Upper lobe of left lung (tissue), 4 donors: ENCODE data around the gene GOLIM4.

ENCODE experiments used
- CTCF ChIP-seq, 6 experiments: fragments of 450-650 bp in 4 of 6; fragments of 200-600 bp in 2 of 6; sonication (generic) in 2 of 6; IDR thresholded peaks; one replicate each; pipeline ENCODE4 v1.5.1; 2016 to 2019; ENCODE audit warnings: antibody characterized with exemption in 6 of 6
- EP300 ChIP-seq, 4 donors: sonication (generic); formaldehyde crosslinking; IDR thresholded peaks; one replicate each; pipeline ENCODE4 v1.5.1; 2017; ENCODE audit warnings: antibody characterized with exemption in 4 of 4, control low read depth in 2 of 4
- POLR2A ChIP-seq, 4 donors: fragments of 450-650 bp; IDR thresholded peaks; one replicate each; pipeline ENCODE4 v1.5.1; 2016 to 2017; ENCODE audit warnings: antibody characterized with exemption in 4 of 4, mild to moderate bottlenecking in 2 of 4

- TF ChIP-seq CTCF (IDR thresholded peaks at IDR 0.05) (no peak), EP300 (IDR thresholded peaks at IDR 0.05) (no peak), POLR2A (IDR thresholded peaks at IDR 0.05) (no peak)
These were observed 91.8 kb downstream of the GOLIM4 start for GRCh38 chr3:168003911-168004310.
